Loucy (cell line): ENCODE measurements around the gene SMOC2.

Experiments
- H2AFZ ChIP-seq: fragments of 200-600 bp; sonication (generic); 2 replicates; pipeline ENCODE4 v1.6.0; 2016; ENCODE audit warnings: antibody characterized with exemption, mild to moderate bottlenecking, low read length, moderate library complexity
- H3F3A ChIP-seq: fragments of 200-600 bp; 2 replicates; pipeline ENCODE4 v1.6.0; 2016; ENCODE audit warnings: antibody characterized with exemption, low read depth, mild to moderate bottlenecking
- H3K27me3 ChIP-seq: fragments of 200-600 bp; sonication (generic); 2 replicates; pipeline ENCODE4 v1.6.1; 2014; ENCODE audit warnings: low read length, mild to moderate bottlenecking; ENCODE audit not compliant: insufficient read depth, poor library complexity, severe bottlenecking
- H3K36me3 ChIP-seq: fragments of 200-600 bp; sonication (generic); 2 replicates; pipeline ENCODE4 v1.6.1; 2016; ENCODE audit warnings: low read length; ENCODE audit not compliant: insufficient read depth
- H3K4me1 ChIP-seq: fragments of 200-600 bp; sonication (generic); 2 replicates; pipeline ENCODE4 v1.5.1; 2014; ENCODE audit warnings: low read length, mild to moderate bottlenecking; ENCODE audit not compliant: insufficient read depth, poor library complexity, severe bottlenecking
- H3K4me2 ChIP-seq: fragments of 200-600 bp; sonication (generic); 2 replicates; pipeline ENCODE4 v1.6.0; 2014; ENCODE audit warnings: antibody characterized with exemption, low read length, low read depth, mild to moderate bottlenecking; ENCODE audit not compliant: poor library complexity, severe bottlenecking
- H3K4me3 ChIP-seq: fragments of 200-600 bp; sonication (generic); 2 replicates; pipeline ENCODE4 v1.5.1; 2014; ENCODE audit warnings: low read length, mild to moderate bottlenecking, mixed read lengths; ENCODE audit not compliant: poor library complexity, severe bottlenecking
- H3K79me2 ChIP-seq: fragments of 200-600 bp; sonication (generic); 2 replicates; pipeline ENCODE4 v1.6.1; 2014; ENCODE audit warnings: low read length; ENCODE audit not compliant: insufficient read depth
- H3K9ac ChIP-seq: fragments of 200-600 bp; sonication (generic); 2 replicates; pipeline ENCODE4 v1.6.0; 2014; ENCODE audit warnings: mild to moderate bottlenecking, low read depth, low read length, moderate library complexity; ENCODE audit not compliant: poor library complexity, severe bottlenecking
- H3K9me2 ChIP-seq: fragments of 200-600 bp; sonication (generic); replicated peaks from 2 replicates; pipeline ENCODE4 v1.6.1; 2016; ENCODE audit warnings: low read depth, low read length, mixed read lengths
- H3K9me3 ChIP-seq: fragments of 200-600 bp; sonication (generic); 2 replicates; pipeline ENCODE4 v1.6.1; 2014; ENCODE audit warnings: mild to moderate bottlenecking, antibody characterized with exemption, low read length, low read depth; ENCODE audit not compliant: insufficient read depth
- H4K20me1 ChIP-seq: fragments of 200-600 bp; sonication (generic); 2 replicates; pipeline ENCODE4 v1.6.0; 2014; ENCODE audit warnings: antibody characterized with exemption, low read length, mild to moderate bottlenecking; ENCODE audit not compliant: insufficient read depth, poor library complexity, severe bottlenecking
- CTCF ChIP-seq: fragments of 200-600 bp; sonication (generic); conservative IDR thresholded peaks from 2 replicates; pipeline ENCODE4 v1.5.1; 2014; ENCODE audit warnings: mild to moderate bottlenecking, antibody characterized with exemption, low read length
- EZH2phosphoT487 ChIP-seq: fragments of 200-600 bp; IDR thresholded peaks from 2 replicates; pipeline ENCODE4 v1.6.1; 2018; ENCODE audit warnings: antibody characterized with exemption, mild to moderate bottlenecking, moderate library complexity, borderline replicate concordance

The SMOC2 gene

GRCh38 chr6:168394606-168395005, 46.4 kb upstream of the SMOC2 start:
- H3F3A ChIP-seq, result no peaks in the 10 kb centered on the region
- no peaks in the 10 kb centered on the region for H4K20me1 ChIP-seq
- H3K9ac ChIP-seq, result no peak overlapping the region
- H2AFZ ChIP-seq, result no peak overlapping the region
- H3K9me2 ChIP-seq, result no peaks in the 10 kb centered on the region
- H3K4me2 ChIP-seq, result no peak overlapping the region
- H3K9me3 ChIP-seq, result peaks cover 18% of the 10 kb centered on the region; the same call in 1 of the 2 replicates
- H3K36me3 ChIP-seq, result no peaks in the 10 kb centered on the region
- no peaks in the 10 kb centered on the region for H3K27me3 ChIP-seq
- no peak for TF ChIP-seq CTCF
- H3K4me3 ChIP-seq, result no peak overlapping the region
- H3K4me1 ChIP-seq, result no peaks in the 10 kb centered on the region
- H3K79me2 ChIP-seq, result no peaks in the 10 kb centered on the region

GRCh38 chr6:168395983-168396382, 45.0 kb upstream of the SMOC2 start:
- no peaks in the 10 kb centered on the region for H3K4me1 ChIP-seq
- no peak overlapping the region for H3K4me3 ChIP-seq
- no peaks in the 10 kb centered on the region for H3K9me2 ChIP-seq
- no peak overlapping the region for H3K9ac ChIP-seq
- no peaks in the 10 kb centered on the region for H4K20me1 ChIP-seq
- no peak overlapping the region for H2AFZ ChIP-seq
- peaks cover 21% of the 10 kb centered on the region; the same call in 1 of the 2 replicates for H3K9me3 ChIP-seq
- no peaks in the 10 kb centered on the region for H3K79me2 ChIP-seq
- H3K27me3 ChIP-seq, result no peaks in the 10 kb centered on the region
- no peaks in the 10 kb centered on the region for H3F3A ChIP-seq
- TF ChIP-seq CTCF, result no peak
- TF ChIP-seq EZH2phosphoT487, result no peak
- H3K36me3 ChIP-seq, result no peaks in the 10 kb centered on the region
- no peak overlapping the region for H3K4me2 ChIP-seq

GRCh38 chr6:168396561-168396960, 44.4 kb upstream of the SMOC2 start:
- H3K36me3 ChIP-seq, result no peaks in the 10 kb centered on the region
- no peaks in the 10 kb centered on the region for H3K27me3 ChIP-seq
- no peaks in the 10 kb centered on the region for H4K20me1 ChIP-seq
- no peak for TF ChIP-seq EZH2phosphoT487
- TF ChIP-seq CTCF, result no peak
- no peak overlapping the region for H2AFZ ChIP-seq
- H3K4me2 ChIP-seq, result no peak overlapping the region
- peaks cover 24% of the 10 kb centered on the region; the same call in 1 of the 2 replicates for H3K9me3 ChIP-seq
- no peaks in the 10 kb centered on the region for H3K4me1 ChIP-seq
- no peaks in the 10 kb centered on the region for H3K79me2 ChIP-seq
- no peak overlapping the region for H3K4me3 ChIP-seq
- no peaks in the 10 kb centered on the region for H3F3A ChIP-seq
- no peaks in the 10 kb centered on the region for H3K9me2 ChIP-seq
- H3K9ac ChIP-seq, result no peak overlapping the region
